Stimulated activated CD4-positive, alpha-beta T cell treated with anti-CD3 and anti-CD28 coated beads, Interleukin-1b, Interleukin-23, amount 100 ng/mL, for 48 hours (primary cell): ENCODE measurements around the gene SPP1.

Source experiments
- DNase-seq: peaks from one replicate; pipeline ENCODE4 v3.0.0-alpha.2; 2020

The SPP1 gene

DNA sequence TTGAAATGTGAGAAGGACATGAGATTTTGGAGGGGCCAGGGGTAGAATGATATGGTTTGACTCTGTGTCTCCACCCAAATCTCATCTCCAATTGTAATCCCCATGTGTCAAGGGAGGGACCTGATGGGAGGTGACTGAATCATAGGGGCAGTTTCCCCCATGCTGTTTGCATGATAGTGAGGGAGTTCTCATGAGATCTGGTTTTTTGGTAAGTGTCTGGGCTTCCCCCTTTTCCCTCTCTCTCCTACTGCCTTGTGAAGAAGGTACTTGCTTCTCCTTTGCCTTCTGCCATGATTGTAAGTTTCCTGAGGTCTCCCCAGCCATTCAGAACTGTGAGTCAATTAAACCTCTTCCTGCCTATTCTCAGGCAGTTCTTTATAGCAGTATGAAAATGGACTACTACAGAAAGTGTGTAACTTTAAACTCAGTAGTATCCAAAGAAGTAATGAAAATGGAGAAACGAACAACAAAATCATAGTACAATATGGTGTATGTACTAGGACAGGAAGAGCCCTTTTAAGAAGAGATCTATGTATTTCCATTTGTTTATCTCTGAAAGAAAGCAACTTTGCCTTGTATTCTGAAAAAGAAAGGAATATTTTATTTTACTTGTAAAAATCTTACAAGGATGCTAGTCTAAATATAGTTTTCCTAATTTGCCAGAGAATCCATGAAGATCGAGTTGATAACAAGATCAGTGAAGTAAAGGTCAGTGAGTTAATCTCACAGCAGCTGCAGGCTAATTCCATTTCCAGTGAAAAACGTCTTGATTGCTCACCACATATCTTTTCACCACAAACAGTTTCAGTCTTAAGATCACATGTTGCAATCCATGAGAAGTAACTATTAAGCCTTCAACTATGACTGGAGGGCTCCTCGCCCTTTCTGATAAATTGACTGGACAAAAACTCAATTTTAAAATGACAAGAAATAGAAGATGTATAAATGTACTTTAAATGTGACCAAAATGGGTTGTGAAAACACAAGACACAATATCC is 52.4 kb downstream of the SPP1 start:
- no peak for DNase-seq

DNA sequence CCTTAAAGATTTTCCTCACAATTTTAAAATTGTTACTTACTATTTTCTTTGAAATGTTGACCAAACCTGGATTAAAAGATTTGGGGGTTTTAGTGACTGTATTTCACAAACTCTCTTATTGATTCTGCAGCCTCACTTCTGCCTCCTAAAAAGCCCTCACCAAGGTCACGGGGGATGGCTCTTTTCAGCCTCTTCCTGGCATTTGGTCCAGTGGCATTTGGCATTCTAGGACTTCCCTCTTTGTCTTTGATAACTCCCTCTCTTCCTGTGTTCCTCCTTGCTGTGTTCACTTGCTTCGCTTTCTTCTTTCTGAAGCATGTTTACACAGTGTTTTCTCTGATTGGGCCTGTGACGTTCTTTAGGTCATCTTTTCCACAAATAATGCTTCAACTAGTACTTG is 53.4 kb downstream of the SPP1 start:
- DNase-seq = no peak

DNA sequence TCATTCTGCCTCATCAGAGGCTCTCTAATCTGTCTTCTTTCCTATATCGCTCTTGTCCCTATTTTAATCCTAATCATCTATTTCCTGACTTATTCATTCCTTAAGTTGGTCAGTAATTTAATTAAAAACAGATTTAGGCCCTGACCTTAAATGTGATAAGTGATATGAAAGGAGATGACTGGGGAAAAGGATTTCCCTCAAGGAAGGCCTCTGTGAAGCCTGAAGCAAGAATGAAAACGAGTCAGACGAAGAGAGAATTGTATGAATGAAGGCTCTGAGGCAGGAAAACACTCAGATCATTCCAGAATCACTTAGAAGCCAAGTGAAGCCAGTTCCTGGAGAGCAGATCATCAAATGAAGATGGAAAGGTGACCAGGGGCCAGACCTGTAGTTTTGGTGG is 54.0 kb downstream of the SPP1 start:
- no peak for DNase-seq

DNA sequence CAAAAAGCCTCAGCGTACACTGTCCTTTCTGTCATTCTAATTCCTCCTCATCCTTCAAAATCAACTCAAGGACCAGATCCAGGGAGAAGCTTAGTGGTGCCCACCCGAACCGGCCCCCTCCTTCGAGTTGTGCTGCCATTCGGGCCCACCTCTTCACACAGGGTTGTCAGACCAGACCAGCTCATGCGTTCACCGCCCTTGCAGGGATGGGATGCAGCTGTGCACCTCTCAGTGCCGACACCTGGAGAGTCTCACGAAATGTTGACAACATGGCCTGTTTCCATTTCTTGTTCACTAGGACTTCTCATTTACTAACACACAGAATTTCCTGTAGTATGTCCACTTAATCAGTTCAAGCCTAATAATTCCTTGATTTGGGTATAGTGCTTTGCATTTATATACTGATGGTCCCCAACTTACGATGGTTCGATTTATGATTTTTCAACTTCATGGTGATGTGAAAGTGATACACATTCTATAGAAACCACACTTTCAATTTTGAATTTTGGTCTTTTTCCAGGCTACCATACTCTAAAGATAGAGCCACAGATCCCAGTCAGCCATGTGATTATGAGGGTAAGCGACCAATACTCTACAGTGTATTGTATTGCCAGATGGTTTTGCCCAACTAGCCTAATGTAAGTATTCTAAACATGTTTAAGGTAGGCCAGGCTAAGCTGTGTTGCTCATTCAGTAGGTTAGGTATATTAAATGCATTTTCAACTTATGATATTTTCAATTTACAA is 55.2 kb downstream of the SPP1 start:
- DNase-seq = no peak
